ENCODE results near the gene PIP5KL1.

DNA sequence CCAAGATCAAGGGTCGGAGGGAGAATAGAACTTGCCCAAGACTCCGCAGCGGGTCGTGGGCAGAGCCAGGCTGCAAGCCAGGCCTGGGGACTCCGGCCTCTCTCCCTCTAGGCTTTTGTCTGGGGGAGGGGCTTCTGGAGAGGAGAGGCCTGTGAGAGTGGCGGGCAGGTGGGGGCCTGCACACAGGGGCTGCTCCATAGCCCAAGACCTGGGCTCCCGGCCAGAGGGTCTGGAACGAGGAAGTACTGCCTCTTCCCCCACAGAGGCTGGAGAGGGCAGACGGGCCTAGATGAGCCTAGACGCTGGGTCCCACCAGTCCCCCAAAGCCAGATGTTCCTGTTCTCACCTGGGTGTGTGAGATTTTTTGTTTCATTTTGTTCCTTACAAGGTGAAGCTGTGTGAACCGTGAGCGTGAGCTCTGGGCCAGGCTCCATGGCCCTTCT is 26.0 kb downstream of the PIP5KL1 start:
- no peak for TF ChIP-seq CTCF (conservative IDR thresholded peaks at IDR 0.05)
- no peak for TF ChIP-seq EZH2 (IDR thresholded peaks at IDR 0.05; ENCODE audit: low read depth)

All from PC-9 (cell line).